Type B pancreatic cell (in vitro differentiated cells): ENCODE measurements around the gene PRR30. TPM values are rescaled to one million over a fixed set of nuclear protein-coding genes. Genes with fewer than 3 reads are reported as not detected.
"Not testable (repeated sequence)": the region's sequence is repeated elsewhere in the genome, so short reads cannot be mapped to it uniquely, and the experiment has no call there.

Source experiments
- DNase-seq: peaks from one replicate; pipeline ENCODE4 v3.0.0; 2021; ENCODE audit warnings: mixed read lengths; ENCODE audit not compliant: unreplicated experiment; ENCODE audit errors: extremely low spot score
- H3K27ac Mint-ChIP-seq: 2 replicates; pipeline ENCODE4 v1.8.0; 2021; ENCODE audit warnings: mild to moderate bottlenecking, mixed read lengths
- H3K27me3 Mint-ChIP-seq: 2 replicates; pipeline ENCODE4 v1.8.0; 2021; ENCODE audit warnings: mixed read lengths
- H3K36me3 Mint-ChIP-seq: 2 replicates; pipeline ENCODE4 v1.8.0; 2021; ENCODE audit warnings: mixed read lengths
- H3K4me1 Mint-ChIP-seq: one replicate; pipeline ENCODE4 v1.8.0; 2021; ENCODE audit warnings: mixed read lengths; ENCODE audit not compliant: unreplicated experiment
- H3K4me3 Mint-ChIP-seq: 2 replicates; pipeline ENCODE4 v1.8.0; 2021; ENCODE audit warnings: mild to moderate bottlenecking, mixed read lengths
- H3K9me3 Mint-ChIP-seq: 2 replicates; pipeline ENCODE4 v1.8.0; 2021; ENCODE audit warnings: mixed read lengths
- CTCF ChIP-seq: fragments of 200-600 bp; sonication (generic); conservative IDR thresholded peaks from 2 replicates; pipeline ENCODE4 v1.5.0; 2021; ENCODE audit warnings: antibody characterized with exemption, mild to moderate bottlenecking
- total RNA-seq: library from RNA; stranded (reverse); gene quantifications from 2 replicates; pipeline ENCODE4 v1.2.1, GENCODE V29; 2021; ENCODE audit warnings: low replicate concordance

Gene PRR30
- total RNA-seq, 1 donor from 2014 or later: not detected

DNA sequence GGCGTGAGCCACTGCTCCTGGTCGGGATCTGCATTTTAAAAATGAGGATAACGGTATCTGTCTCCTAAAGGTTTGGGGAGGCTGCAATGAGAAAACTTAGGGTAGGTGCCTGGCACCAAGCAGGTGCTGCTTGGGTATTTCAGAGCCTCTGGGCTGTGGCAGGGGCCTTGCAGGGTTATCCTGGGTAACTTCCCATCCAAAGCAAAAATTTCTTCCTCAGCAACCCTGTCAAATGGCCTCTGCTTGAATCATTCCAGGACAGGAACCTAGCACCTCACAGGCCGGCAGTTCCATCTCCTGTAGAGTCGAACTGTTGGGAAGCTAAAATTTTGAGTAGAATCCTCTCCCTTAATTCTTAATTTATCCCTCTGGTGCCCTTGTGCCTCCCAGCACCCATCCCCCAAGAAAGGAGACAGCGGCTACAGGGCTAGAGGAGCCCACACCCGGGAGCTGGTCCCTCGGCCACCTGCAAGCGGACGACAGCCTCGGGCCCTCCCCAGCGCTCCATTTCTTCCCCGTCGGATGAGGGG, 21.1 kb downstream of the PRR30 start:
- no peak for DNase-seq
- H3K4me3 Mint-ChIP-seq: peak overlapping the region; percentile 62
- peaks cover 79% of the 10 kb centered on the region for H3K27me3 Mint-ChIP-seq
- no peak for TF ChIP-seq CTCF
- peaks cover 6% of the 10 kb centered on the region for H3K4me1 Mint-ChIP-seq
- no peaks in the 10 kb centered on the region for H3K36me3 Mint-ChIP-seq
- H3K27ac Mint-ChIP-seq: no peak overlapping the region
- no peaks in the 10 kb centered on the region for H3K9me3 Mint-ChIP-seq

- H3K27ac Mint-ChIP-seq: no peak overlapping the region
- H3K27me3 Mint-ChIP-seq: peaks cover 66% of the 10 kb centered on the region
- TF ChIP-seq CTCF: no peak
- no peaks in the 10 kb centered on the region for H3K36me3 Mint-ChIP-seq
- H3K4me1 Mint-ChIP-seq: peaks cover 4% of the 10 kb centered on the region
- no peak overlapping the region for H3K4me3 Mint-ChIP-seq
- H3K9me3 Mint-ChIP-seq: no peaks in the 10 kb centered on the region
- no peak for DNase-seq
Observed at GRCh38 chr2:27115519-27115918, 23.7 kb downstream of the PRR30 start.

DNA sequence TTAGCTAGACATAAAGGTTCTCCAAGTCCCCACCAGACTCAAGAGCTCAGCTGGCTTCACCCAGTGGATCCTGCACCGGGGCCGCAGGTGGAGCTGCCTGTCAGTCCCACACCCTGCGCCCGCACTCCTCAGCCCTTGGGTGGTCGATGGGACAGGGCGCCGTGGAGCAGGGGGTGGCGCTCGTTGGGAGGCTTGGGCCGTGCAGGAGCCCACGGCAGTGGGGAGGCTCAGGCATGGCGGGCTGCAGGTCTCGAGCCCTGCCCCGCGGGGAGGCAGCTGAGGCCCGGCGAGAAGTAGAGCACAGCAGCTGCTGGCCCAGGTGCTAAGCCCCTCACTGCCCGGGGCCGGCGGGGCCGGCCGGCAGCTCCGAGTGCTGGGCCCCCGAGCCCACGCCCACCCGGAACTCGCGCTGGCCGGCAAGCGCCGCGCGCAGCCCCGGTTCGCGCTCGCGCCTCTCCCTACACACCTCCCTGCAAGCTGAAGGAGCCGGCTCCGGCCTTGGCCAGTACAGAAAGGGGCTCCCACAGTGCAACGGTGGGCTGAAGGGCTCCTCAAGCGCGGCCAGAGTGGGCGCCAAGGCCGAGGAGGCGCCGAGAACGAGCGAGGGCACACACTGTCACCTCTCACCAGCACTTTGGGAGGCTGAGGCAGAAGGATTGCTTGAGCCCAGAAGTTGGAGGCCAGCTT, 27.7 kb downstream of the PRR30 start:
- H3K36me3 Mint-ChIP-seq, H3K4me3 Mint-ChIP-seq, H3K4me1 Mint-ChIP-seq, H3K9me3 Mint-ChIP-seq, DNase-seq, H3K27ac Mint-ChIP-seq: not testable (repeated sequence)
- H3K27me3 Mint-ChIP-seq: peaks cover 34% of the 10 kb centered on the region

DNA sequence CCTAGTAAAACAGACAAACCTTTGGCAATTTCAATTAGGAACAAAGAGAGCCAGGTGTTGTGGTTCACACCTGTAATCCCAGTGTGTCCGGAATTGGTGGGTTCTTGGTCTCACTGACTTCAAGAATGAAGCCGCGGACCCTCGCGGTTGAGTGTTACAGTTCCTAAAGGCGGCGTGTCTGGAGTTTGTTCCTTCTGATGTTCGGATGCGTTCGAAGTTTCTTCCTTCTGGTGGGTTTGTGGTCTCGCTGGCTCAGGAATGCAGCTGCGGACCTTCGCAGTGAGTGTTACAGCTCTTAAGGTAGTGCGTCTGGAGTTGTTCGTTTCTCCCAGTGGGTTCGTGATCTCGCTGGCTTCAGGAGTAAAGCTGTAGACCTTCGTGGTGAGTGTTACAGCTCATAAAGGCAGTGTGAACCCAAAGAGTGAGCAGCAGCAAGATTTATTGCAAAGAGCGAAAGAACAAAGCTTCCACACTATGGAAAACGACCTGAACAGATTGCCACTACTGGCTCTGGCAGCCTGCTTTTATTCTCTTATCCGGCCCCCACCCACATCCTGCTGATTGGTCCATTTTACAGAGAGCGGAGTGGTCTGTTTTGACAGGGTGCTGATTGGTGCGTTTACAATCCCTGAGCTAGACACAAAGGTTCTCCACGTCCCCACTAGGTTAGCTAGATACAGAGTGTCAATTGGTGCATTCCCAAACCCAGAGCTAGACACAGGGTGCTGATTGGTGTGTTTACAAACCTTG, 28.4 kb downstream of the PRR30 start:
- H3K27ac Mint-ChIP-seq, H3K9me3 Mint-ChIP-seq, H3K4me3 Mint-ChIP-seq, H3K4me1 Mint-ChIP-seq, H3K36me3 Mint-ChIP-seq, DNase-seq: not testable (repeated sequence)
- H3K27me3 Mint-ChIP-seq: peaks cover 34% of the 10 kb centered on the region

DNA sequence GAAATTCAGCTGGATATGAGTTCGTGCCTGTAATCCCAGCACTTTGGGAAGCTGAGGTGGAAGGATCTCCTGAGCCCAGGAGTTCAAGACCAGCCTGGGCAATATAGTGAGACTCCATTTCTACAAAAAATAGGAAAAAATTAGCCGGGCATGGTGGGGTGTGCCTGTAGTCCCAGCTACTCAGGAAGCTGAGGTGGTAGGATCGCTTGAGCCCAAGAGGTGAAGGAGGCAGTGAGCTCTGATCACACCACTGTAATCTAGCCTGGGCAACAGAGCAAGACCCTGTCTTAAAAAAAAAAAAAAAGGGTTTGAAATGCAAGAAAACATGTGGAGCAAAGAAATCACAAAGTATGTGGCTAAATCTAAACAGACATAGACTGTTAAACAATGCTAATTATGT, 30.1 kb downstream of the PRR30 start:
- no peak for TF ChIP-seq CTCF
- no peaks in the 10 kb centered on the region for H3K36me3 Mint-ChIP-seq
- peaks cover 25% of the 10 kb centered on the region for H3K27me3 Mint-ChIP-seq
- no peaks in the 10 kb centered on the region for H3K9me3 Mint-ChIP-seq
- no peak overlapping the region for H3K4me3 Mint-ChIP-seq
- no peak overlapping the region for H3K27ac Mint-ChIP-seq
- no peak for DNase-seq
- no peaks in the 10 kb centered on the region for H3K4me1 Mint-ChIP-seq

GRCh38 chr2:27108221-27108620, 31.0 kb downstream of the PRR30 start:
- H3K27me3 Mint-ChIP-seq: peaks cover 20% of the 10 kb centered on the region
- H3K4me1 Mint-ChIP-seq: no peaks in the 10 kb centered on the region
- no peak for TF ChIP-seq CTCF
- no peaks in the 10 kb centered on the region for H3K9me3 Mint-ChIP-seq
- H3K4me3 Mint-ChIP-seq: no peak overlapping the region
- no peaks in the 10 kb centered on the region for H3K36me3 Mint-ChIP-seq
- no peak for DNase-seq
- H3K27ac Mint-ChIP-seq: no peak overlapping the region
